Glomerular visceral epithelial cell (primary cell): ENCODE results near the gene DCLRE1A.

Source experiments
- DNase-seq: peaks from one replicate; pipeline ENCODE4 v3.0.0-alpha.2; 2016; ENCODE audit errors: extremely low spot score

DCLRE1A gene

GRCh38 chr10:113854013-113854760 lies at the start of gene DCLRE1A, which contains the start of gene NHLRC2:
TSS of gene DCLRE1A (minus strand) at chr10:113854082. CDS start at chr10:113853182, 900 bp downstream.
TSS of gene NHLRC2 (plus strand) at chr10:113854661. CDS start at chr10:113854873, 212 bp downstream.
- peak; percentile 72 for DNase-seq

- DNase-seq, result no peak
These were observed 46.2 kb upstream of the DCLRE1A start for GRCh38 chr10:113899952-113900598.

- no peak for DNase-seq
These were observed 44.1 kb upstream of the DCLRE1A start for GRCh38 chr10:113897693-113898618.

- peak; percentile 31 for DNase-seq
These were observed 41.1 kb upstream of the DCLRE1A start for GRCh38 chr10:113895018-113895417.

- DNase-seq, result no peak
These were observed 40.7 kb upstream of the DCLRE1A start for GRCh38 chr10:113894581-113894980.

- no peak for DNase-seq
These were observed 39.7 kb upstream of the DCLRE1A start for GRCh38 chr10:113893570-113893969.

- no peak for DNase-seq
These were observed 37.6 kb upstream of the DCLRE1A start for GRCh38 chr10:113891476-113891875.

GRCh38 chr10:113890769-113891168 lies 36.9 kb upstream of the DCLRE1A start:
- DNase-seq, result no peak

- no peak for DNase-seq
These were observed 36.0 kb upstream of the DCLRE1A start for GRCh38 chr10:113889911-113890310.

GRCh38 chr10:113882240-113882639 lies 28.4 kb upstream of the DCLRE1A start:
- no peak for DNase-seq

- peak; percentile 50 for DNase-seq
These were observed 26.4 kb upstream of the DCLRE1A start for GRCh38 chr10:113880236-113880635.

GRCh38 chr10:113879691-113880090 lies 25.8 kb upstream of the DCLRE1A start:
- no peak for DNase-seq

- no peak for DNase-seq
These were observed 22.6 kb upstream of the DCLRE1A start for GRCh38 chr10:113876461-113876860.

GRCh38 chr10:113875212-113875611 lies 21.3 kb upstream of the DCLRE1A start:
- DNase-seq, result no peak

- DNase-seq, result no peak
These were observed 18.5 kb upstream of the DCLRE1A start for GRCh38 chr10:113872139-113873030.

GRCh38 chr10:113869789-113870188 lies 15.9 kb upstream of the DCLRE1A start:
- no peak for DNase-seq

GRCh38 chr10:113867904-113868303 lies 14.0 kb upstream of the DCLRE1A start:
- no peak for DNase-seq

- no peak for DNase-seq
These were observed 12.9 kb upstream of the DCLRE1A start for GRCh38 chr10:113866551-113867394.

GRCh38 chr10:113865901-113866300 lies 12.0 kb upstream of the DCLRE1A start:
- DNase-seq, result no peak

- no peak for DNase-seq
These were observed 5.4 kb upstream of the DCLRE1A start for GRCh38 chr10:113859261-113859660.
